ENCODE data around the gene RAB33B.

DNA sequence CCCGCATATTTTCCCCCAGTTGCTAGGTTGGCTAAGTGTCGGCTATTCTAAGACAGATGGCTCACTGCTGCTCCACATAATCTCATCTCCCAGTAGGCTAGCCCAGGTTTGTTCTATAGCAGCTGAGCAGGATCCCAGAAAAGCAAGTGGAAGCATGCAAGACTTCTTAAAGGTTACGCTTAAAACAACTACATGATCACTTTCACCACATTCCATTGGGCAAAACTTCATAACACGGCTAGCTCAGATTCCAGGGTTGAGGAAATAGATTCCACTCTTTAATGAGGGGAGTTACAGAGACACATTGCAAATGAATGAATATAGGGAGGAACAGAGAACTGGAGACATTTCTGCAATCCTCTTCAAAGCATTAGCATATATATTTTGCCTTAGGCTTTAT lies 12.9 kb upstream of the RAB33B start:
- TF ChIP-seq POLR2A (IDR thresholded peaks at IDR 0.05) = no peak
- TF ChIP-seq, protein P1, sequence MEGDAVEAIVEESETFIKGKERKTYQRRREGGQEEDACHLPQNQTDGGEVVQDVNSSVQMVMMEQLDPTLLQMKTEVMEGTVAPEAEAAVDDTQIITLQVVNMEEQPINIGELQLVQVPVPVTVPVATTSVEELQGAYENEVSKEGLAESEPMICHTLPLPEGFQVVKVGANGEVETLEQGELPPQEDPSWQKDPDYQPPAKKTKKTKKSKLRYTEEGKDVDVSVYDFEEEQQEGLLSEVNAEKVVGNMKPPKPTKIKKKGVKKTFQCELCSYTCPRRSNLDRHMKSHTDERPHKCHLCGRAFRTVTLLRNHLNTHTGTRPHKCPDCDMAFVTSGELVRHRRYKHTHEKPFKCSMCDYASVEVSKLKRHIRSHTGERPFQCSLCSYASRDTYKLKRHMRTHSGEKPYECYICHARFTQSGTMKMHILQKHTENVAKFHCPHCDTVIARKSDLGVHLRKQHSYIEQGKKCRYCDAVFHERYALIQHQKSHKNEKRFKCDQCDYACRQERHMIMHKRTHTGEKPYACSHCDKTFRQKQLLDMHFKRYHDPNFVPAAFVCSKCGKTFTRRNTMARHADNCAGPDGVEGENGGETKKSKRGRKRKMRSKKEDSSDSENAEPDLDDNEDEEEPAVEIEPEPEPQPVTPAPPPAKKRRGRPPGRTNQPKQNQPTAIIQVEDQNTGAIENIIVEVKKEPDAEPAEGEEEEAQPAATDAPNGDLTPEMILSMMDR (IDR thresholded peaks at IDR 0.05) = no peak
